ENCODE results near the gene PTPRG.

Gene PTPRG

GRCh38 chr3:61624300-61624699, 62.9 kb downstream of the PTPRG start:
- DNase-seq: no peak

GRCh38 chr3:61625429-61625828, 64.1 kb downstream of the PTPRG start:
- no peak for DNase-seq

GRCh38 chr3:61626484-61626883, 65.1 kb downstream of the PTPRG start:
- no peak for DNase-seq

- no peak for DNase-seq
These were observed 66.4 kb downstream of the PTPRG start for GRCh38 chr3:61627768-61628185.

GRCh38 chr3:61628636-61629035, 67.3 kb downstream of the PTPRG start:
- DNase-seq: no peak

- no peak for DNase-seq
These were observed 68.1 kb downstream of the PTPRG start for GRCh38 chr3:61629442-61629841.

- no peak for DNase-seq
These were observed 69.9 kb downstream of the PTPRG start for GRCh38 chr3:61631108-61631769.

GRCh38 chr3:61632568-61633175, 71.3 kb downstream of the PTPRG start:
- DNase-seq: no peak

GRCh38 chr3:61634678-61635077, 73.3 kb downstream of the PTPRG start:
- DNase-seq: no peak

- no peak for DNase-seq
These were observed 76.0 kb downstream of the PTPRG start for GRCh38 chr3:61637088-61638051.

GRCh38 chr3:61638741-61639140, 77.4 kb downstream of the PTPRG start:
- DNase-seq: no peak

- DNase-seq: no peak
These were observed 78.6 kb downstream of the PTPRG start for GRCh38 chr3:61639991-61640390.

GRCh38 chr3:61645148-61645547, 83.8 kb downstream of the PTPRG start:
- DNase-seq: no peak

- DNase-seq: no peak
These were observed 85.0 kb downstream of the PTPRG start for GRCh38 chr3:61646360-61646759.

- DNase-seq: no peak
These were observed 85.6 kb downstream of the PTPRG start for GRCh38 chr3:61646851-61647525.

GRCh38 chr3:61648481-61648880, 87.1 kb downstream of the PTPRG start:
- no peak for DNase-seq

GRCh38 chr3:61649381-61650170, 88.2 kb downstream of the PTPRG start:
- no peak for DNase-seq

- DNase-seq: no peak
These were observed 88.9 kb downstream of the PTPRG start for GRCh38 chr3:61650276-61650675.

GRCh38 chr3:61650719-61651410, 89.5 kb downstream of the PTPRG start:
- DNase-seq: no peak

GRCh38 chr3:61657689-61658088, 96.3 kb downstream of the PTPRG start:
- DNase-seq: no peak

- DNase-seq: no peak
These were observed 101.5 kb downstream of the PTPRG start for GRCh38 chr3:61662861-61663260.

Data from CD4-positive, alpha-beta T cell treated with Interleukin-4 for 4 hours (primary cell).